ENCODE results near the gene KLHL41.

- TF ChIP-seq CTCF (IDR thresholded peaks at IDR 0.05) (no peak), POLR2A (IDR thresholded peaks at IDR 0.05) (no peak)
Observed at GRCh38 chr2:169572189-169572588, 62.7 kb downstream of the KLHL41 start.
